ENCODE data around the gene SRL. TPM values are rescaled to one million over a fixed set of nuclear protein-coding genes. Genes with fewer than 3 reads are reported as not detected.

SRL gene
- total and polyA plus RNA-seq, 2 donors (not counting 1 experiment from before 2014, with no cell fraction given), result not detected

- H2AFZ ChIP-seq (ENCODE audit: insufficient read depth, low read depth, low read length, poor library complexity, severe bottlenecking), result no peak overlapping the region
- ATAC-seq (ENCODE audit: low read depth), result no peak
- no peaks in the 10 kb centered on the region for H3K27me3 ChIP-seq (replicated peaks in 1 of 4; ENCODE audit: control extremely low read depth in 1 of 4, control insufficient read depth in 3 of 4, insufficient read depth in 4 of 4, low read length in 3 of 4)
- H3K4me1 Mint-ChIP-seq, result no peaks in the 10 kb centered on the region
- H3K9ac ChIP-seq (ENCODE audit: low read length), result no peak overlapping the region
- H3K9me3 Mint-ChIP-seq (ENCODE audit: insufficient read depth), result no peaks in the 10 kb centered on the region
- no peak overlapping the region for H3K27ac ChIP-seq (ENCODE audit: low read length in 2 of 2)
- peaks cover 0 to 23% of the 10 kb centered on the region in 2 experiments for H3K36me3 ChIP-seq (replicated peaks in 1 of 2; ENCODE audit: control extremely low read depth in 1 of 2, control insufficient read depth in 1 of 2, extremely low read depth in 1 of 2, insufficient read depth in 2 of 2, low read length in 1 of 2)
- CTCF ChIA-PET, result interaction anchor here (1.4 kb wide), 1 partner anchor 11 kb away, joined by 7 read pairs; no protein-coding TSS in a partner anchor
- DNase-seq, result no peak
- intact Hi-C loops (cut with micrococcal nuclease), result no loop called here
- H3K9me3 ChIP-seq (ENCODE audit: control extremely low read depth in 1 of 3, control insufficient read depth in 2 of 3, insufficient read depth in 1 of 3, low read length in 2 of 3), result peaks cover 0 to 5% (median 0%) of the 10 kb centered on the region in 3 donors
- 96% methylated on average over 14 of the region's 14 CpGs for WGBS (ENCODE audit: insufficient coverage)
- H3K79me2 ChIP-seq (ENCODE audit: control insufficient read depth, insufficient read depth, low read length), result peaks cover 27% of the 10 kb centered on the region
- H4K20me1 ChIP-seq (ENCODE audit: control insufficient read depth, insufficient read depth, low read length, poor library complexity, severe bottlenecking), result peaks cover 43% of the 10 kb centered on the region
- H3K4me2 ChIP-seq (replicated peaks; ENCODE audit: low read depth, low read length, poor library complexity, severe bottlenecking), result no peak overlapping the region
- TF ChIP-seq CTCF (IDR thresholded peaks at IDR 0.05) (no peak), EZH2 (IDR thresholded peaks at IDR 0.05; ENCODE audit: borderline replicate concordance, insufficient read depth, low read depth, low read length, poor library complexity, severe bottlenecking) (no peak)
- POLR2A ChIA-PET, result no interaction called here
- no peaks in the 10 kb centered on the region for H3K4me1 ChIP-seq (ENCODE audit: control insufficient read depth in 2 of 2, insufficient read depth in 2 of 2, low read length in 2 of 2)
- no peaks in the 10 kb centered on the region for H3K27me3 Mint-ChIP-seq
- no peak overlapping the region for H3K4me3 Mint-ChIP-seq
- no peak overlapping the region for H3K27ac Mint-ChIP-seq
- no peak overlapping the region for H3K4me3 ChIP-seq (ENCODE audit: control extremely low read depth in 1 of 5, extremely low read depth in 1 of 5, insufficient read depth in 1 of 5, low read depth in 2 of 5, low read length in 4 of 5)
Observed at GRCh38 chr16:4260360-4260759, 18.5 kb upstream of the SRL start.

- intact Hi-C loops (cut with micrococcal nuclease), result no loop called here
Observed at GRCh38 chr16:4257646-4258556, 16.0 kb upstream of the SRL start.

More at GRCh38 chr16:4257646-4258556, 16.0 kb upstream of the SRL start:
- TF ChIP-seq CTCF (IDR thresholded peaks at IDR 0.05) (no peak), EZH2 (IDR thresholded peaks at IDR 0.05; ENCODE audit: borderline replicate concordance, insufficient read depth, low read depth, low read length, poor library complexity, severe bottlenecking) (no peak)
- Histone ChIP-seq H3K27me3 (replicated peaks in 1 of 4; ENCODE audit: control extremely low read depth in 1 of 4, control insufficient read depth in 3 of 4, insufficient read depth in 4 of 4, low read length in 3 of 4) (no peaks in the 10 kb centered on the region), H3K36me3 (replicated peaks in 1 of 2; ENCODE audit: control extremely low read depth in 1 of 2, control insufficient read depth in 1 of 2, extremely low read depth in 1 of 2, insufficient read depth in 2 of 2, low read length in 1 of 2) (peaks cover 0 to 20% of the 10 kb centered on the region in 2 experiments), H3K4me1 (ENCODE audit: control insufficient read depth in 2 of 2, insufficient read depth in 2 of 2, low read length in 2 of 2) (peaks cover 0 to 9% of the 10 kb centered on the region in 2 donors), H3K9ac (ENCODE audit: low read length) (no peak overlapping the region), H3K27ac (ENCODE audit: low read length in 2 of 2) (no peak overlapping the region), H3K9me3 (ENCODE audit: control extremely low read depth in 1 of 3, control insufficient read depth in 2 of 3, insufficient read depth in 1 of 3, low read length in 2 of 3) (peaks cover 0 to 11% (median 0%) of the 10 kb centered on the region in 3 donors), H2AFZ (ENCODE audit: insufficient read depth, low read depth, low read length, poor library complexity, severe bottlenecking) (no peak overlapping the region), H4K20me1 (ENCODE audit: control insufficient read depth, insufficient read depth, low read length, poor library complexity, severe bottlenecking) (peaks cover 20% of the 10 kb centered on the region), H3K4me2 (replicated peaks; ENCODE audit: low read depth, low read length, poor library complexity, severe bottlenecking) (no peak overlapping the region), H3K4me3 (ENCODE audit: control extremely low read depth in 1 of 5, extremely low read depth in 1 of 5, insufficient read depth in 1 of 5, low read depth in 2 of 5, low read length in 4 of 5) (no peak overlapping the region), H3K79me2 (ENCODE audit: control insufficient read depth, insufficient read depth, low read length) (peaks cover 4% of the 10 kb centered on the region)
- ATAC-seq (ENCODE audit: low read depth), result no peak
- 93% methylated on average over 25 of the region's 34 CpGs for WGBS (ENCODE audit: insufficient coverage)
- Mint-ChIP-seq H3K4me3 (no peak overlapping the region), H3K27me3 (no peaks in the 10 kb centered on the region), H3K27ac (no peak overlapping the region), H3K9me3 (ENCODE audit: insufficient read depth) (no peaks in the 10 kb centered on the region), H3K4me1 (peaks cover 6% of the 10 kb centered on the region)
- ChIA-PET POLR2A (no interaction called here), CTCF (interaction anchor here (1.0 to 1.5 kb wide), 2 partner anchors 13 to 15 kb away, joined by 3 to 4 read pairs; partner anchors contain the start of gene TFAP4)
- DNase-seq, result no peak
